ENCODE results near the gene CKLF.

GRCh38 chr16:66509576-66509975 lies 42.8 kb upstream of the CKLF start:
- TF ChIP-seq, protein P1, sequence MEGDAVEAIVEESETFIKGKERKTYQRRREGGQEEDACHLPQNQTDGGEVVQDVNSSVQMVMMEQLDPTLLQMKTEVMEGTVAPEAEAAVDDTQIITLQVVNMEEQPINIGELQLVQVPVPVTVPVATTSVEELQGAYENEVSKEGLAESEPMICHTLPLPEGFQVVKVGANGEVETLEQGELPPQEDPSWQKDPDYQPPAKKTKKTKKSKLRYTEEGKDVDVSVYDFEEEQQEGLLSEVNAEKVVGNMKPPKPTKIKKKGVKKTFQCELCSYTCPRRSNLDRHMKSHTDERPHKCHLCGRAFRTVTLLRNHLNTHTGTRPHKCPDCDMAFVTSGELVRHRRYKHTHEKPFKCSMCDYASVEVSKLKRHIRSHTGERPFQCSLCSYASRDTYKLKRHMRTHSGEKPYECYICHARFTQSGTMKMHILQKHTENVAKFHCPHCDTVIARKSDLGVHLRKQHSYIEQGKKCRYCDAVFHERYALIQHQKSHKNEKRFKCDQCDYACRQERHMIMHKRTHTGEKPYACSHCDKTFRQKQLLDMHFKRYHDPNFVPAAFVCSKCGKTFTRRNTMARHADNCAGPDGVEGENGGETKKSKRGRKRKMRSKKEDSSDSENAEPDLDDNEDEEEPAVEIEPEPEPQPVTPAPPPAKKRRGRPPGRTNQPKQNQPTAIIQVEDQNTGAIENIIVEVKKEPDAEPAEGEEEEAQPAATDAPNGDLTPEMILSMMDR (IDR thresholded peaks at IDR 0.05), result no peak
- TF ChIP-seq POLR2A (IDR thresholded peaks at IDR 0.05), result no peak
